Aorta (tissue), 5 donors: ENCODE results near the gene PRAMEF4. TPM values are rescaled to one million over a fixed set of nuclear protein-coding genes. Genes with fewer than 3 reads are reported as not detected.
"Not testable (repeated sequence)": the region's sequence is repeated elsewhere in the genome, so short reads cannot be mapped to it uniquely, and the experiment has no call there.

ENCODE experiments used
- ATAC-seq: fragments of 200-7000 bp; cut with Tn5 transposase; one replicate; pipeline ENCODE4 v1.9.1; 2022; ENCODE audit warnings: moderate library complexity; ENCODE audit not compliant: low FRiP score
- DNase-seq, 2 donors: peaks; one replicate each; pipeline ENCODE4 v3.0.0-alpha.2; 2020
- H3K27ac ChIP-seq, 2 donors: one replicate each; pipeline ENCODE4 v1.5.1; 2013; ENCODE audit warnings: low read length in 2 of 2, mild to moderate bottlenecking in 2 of 2, moderate library complexity in 2 of 2, control low read depth in 1 of 2, inconsistent platforms in 1 of 2, low read depth in 1 of 2
- H3K27me3 ChIP-seq, 2 donors: one replicate each; pipeline ENCODE4 v1.6.1; 2013; ENCODE audit warnings: control low read depth in 1 of 2, low read length in 1 of 2, mild to moderate bottlenecking in 1 of 2, moderate library complexity in 1 of 2; ENCODE audit not compliant: insufficient read depth in 2 of 2, control insufficient read depth in 1 of 2
- H3K36me3 ChIP-seq, 2 donors: one replicate each; pipeline ENCODE4 v1.6.1; 2013; ENCODE audit warnings: control low read depth in 1 of 2, low read length in 1 of 2, mild to moderate bottlenecking in 1 of 2; ENCODE audit not compliant: insufficient read depth in 2 of 2, control insufficient read depth in 1 of 2
- H3K4me1 ChIP-seq, 2 donors: one replicate each; pipeline ENCODE4 v1.6.1; 2013; ENCODE audit warnings: low read length in 2 of 2, control low read depth in 1 of 2, mild to moderate bottlenecking in 1 of 2, moderate library complexity in 1 of 2; ENCODE audit not compliant: insufficient read depth in 2 of 2, control insufficient read depth in 1 of 2
- H3K4me3 ChIP-seq, 2 donors: one replicate each; pipeline ENCODE4 v1.5.1; 2013; ENCODE audit warnings: low read length in 2 of 2, control low read depth in 1 of 2, mild to moderate bottlenecking in 1 of 2
- H3K9me3 ChIP-seq: one replicate; pipeline ENCODE4 v1.6.1; 2013; ENCODE audit warnings: mild to moderate bottlenecking, low read length; ENCODE audit not compliant: control insufficient read depth
- WGBS, 2 donors: extraction: QIAGEN DNeasy Blood & Tissue Kit; methylation state at CpG; one replicate each; pipeline ENCODE4 v1.1.7; 2013; 5-methylcytosine and 5-hydroxymethylcytosine counted together
- intact Hi-C, 2 donors: fragments of 100-400 bp; cut with DNase I; formaldehyde crosslinking; loops; one replicate each; pipeline versions ENCODE4 v1.14.2 to v1.15.0; 2022
- polyA plus RNA-seq, 2 donors: library from polyadenylated mRNA; stranded (reverse); fragments of 200-250 nt; gene quantifications; one replicate each; pipeline ENCODE4 v1.2.3, GENCODE V29; 2013
- total RNA-seq, 2 donors: library from RNA; stranded (reverse); fragmentation: NEBNext Ultra II Directional; extraction: Animal tissue kit (Norgen Biotek cat#: 25700); gene quantifications; one replicate each; pipeline ENCODE4 v1.2.1, GENCODE V29; 2021
- donor health status: healthy with polysubstance abuse.
- donor health status: Bipolar disorder and iron deficiency.
- donor health status: DM: no; HTN: no; CAD: no.
- donor health status: DM: no; HTN: no; CAD: no.
- donor health status: DM: yes; HTN: yes; CAD: no.

The PRAMEF4 gene
- total and polyA plus RNA-seq, 4 donors: not detected

- intact Hi-C loops, DNase-seq, H3K27ac ChIP-seq, ATAC-seq, H3K27me3 ChIP-seq, H3K9me3 ChIP-seq, H3K4me3 ChIP-seq, H3K4me1 ChIP-seq, H3K36me3 ChIP-seq: not testable (repeated sequence)
- WGBS, 2 donors: 75 to 86% methylated on average over 3 to 5 of the region's 7 CpGs
Measured at GRCh38 chr1:12863131-12863880, 22.7 kb downstream of the PRAMEF4 start.

GRCh38 chr1:12856786-12857185, 29.2 kb downstream of the PRAMEF4 start, which contains the start of gene PRAMEF2:
TSS of gene PRAMEF2 (plus strand) at chr1:12857086. CDS start at chr1:12859010, 1,924 bp downstream.
- H3K27ac ChIP-seq, H3K27me3 ChIP-seq, H3K4me1 ChIP-seq, H3K36me3 ChIP-seq, ATAC-seq, H3K4me3 ChIP-seq, DNase-seq, intact Hi-C loops, H3K9me3 ChIP-seq: not testable (repeated sequence)
- 46 to 84% methylated on average over 2 of the region's 2 CpGs for WGBS, 2 donors

GRCh38 chr1:12851779-12852178, 34.2 kb downstream of the PRAMEF4 start:
- WGBS, 2 donors: 60 to 65% methylated on average over 4 of the region's 4 CpGs
- H3K4me1 ChIP-seq: no peaks in the 10 kb centered on the region
- intact Hi-C loops: no loop called here
- H3K27ac ChIP-seq: no peak overlapping the region
- H3K4me3 ChIP-seq: no peak overlapping the region
- H3K36me3 ChIP-seq: no peaks in the 10 kb centered on the region
- ATAC-seq: no peak
- peaks cover 3% of the 10 kb centered on the region for H3K9me3 ChIP-seq
- no peak for DNase-seq
- H3K27me3 ChIP-seq: no peaks in the 10 kb centered on the region

- H3K27me3 ChIP-seq, H3K9me3 ChIP-seq, DNase-seq, ATAC-seq, H3K36me3 ChIP-seq, H3K27ac ChIP-seq, intact Hi-C loops, H3K4me1 ChIP-seq, H3K4me3 ChIP-seq: not testable (repeated sequence)
- WGBS, 2 donors: 87 to 91% methylated on average over 7 of the region's 7 CpGs
Measured at GRCh38 chr1:12848620-12849019, 37.4 kb downstream of the PRAMEF4 start, which contains the start of gene HNRNPCL1. TSS of gene HNRNPCL1 (minus strand) at chr1:12848720. CDS start at chr1:12848289, 431 bp downstream.

GRCh38 chr1:12833251-12833650, 52.8 kb downstream of the PRAMEF4 start:
- WGBS, 2 donors: 49 to 53% methylated on average over 2 of the region's 2 CpGs
- H3K4me3 ChIP-seq, DNase-seq, H3K36me3 ChIP-seq, ATAC-seq, H3K27ac ChIP-seq, H3K4me1 ChIP-seq, H3K27me3 ChIP-seq, H3K9me3 ChIP-seq, intact Hi-C loops: not testable (repeated sequence)

- H3K9me3 ChIP-seq, H3K4me3 ChIP-seq, H3K27ac ChIP-seq, H3K27me3 ChIP-seq, DNase-seq, H3K4me1 ChIP-seq, H3K36me3 ChIP-seq, ATAC-seq, intact Hi-C loops: not testable (repeated sequence)
- WGBS, 2 donors: 58 to 60% methylated on average over 3 of the region's 3 CpGs
Measured at GRCh38 chr1:12831310-12831709, 54.7 kb downstream of the PRAMEF4 start, which contains the start of gene PRAMEF11. TSS of gene PRAMEF11 (minus strand) at chr1:12831410. CDS start at chr1:12828789, 2,621 bp downstream.

Other genes with a start within 250 kb of the PRAMEF4 start
- not detected for gene AADACL4, start 242.1 kb downstream of the PRAMEF4 start, total RNA-seq
- not detected for gene AADACL4, start 242.1 kb downstream of the PRAMEF4 start, polyA plus RNA-seq
- gene AADACL3, start 170.1 kb downstream of the PRAMEF4 start, total RNA-seq: not detected
- not detected for gene AADACL3, start 170.1 kb downstream of the PRAMEF4 start, polyA plus RNA-seq
- gene CFAP107, start 140.0 kb downstream of the PRAMEF4 start, total RNA-seq: not detected
- not detected for gene CFAP107, start 140.0 kb downstream of the PRAMEF4 start, polyA plus RNA-seq
- not detected for gene PRAMEF12, start 112.5 kb downstream of the PRAMEF4 start, total RNA-seq
- gene PRAMEF12, start 112.5 kb downstream of the PRAMEF4 start, polyA plus RNA-seq: not detected
- not detected for gene PRAMEF1, start 94.8 kb downstream of the PRAMEF4 start, total RNA-seq
- gene PRAMEF1, start 94.8 kb downstream of the PRAMEF4 start, polyA plus RNA-seq: not detected
- gene PRAMEF11, start 54.8 kb downstream of the PRAMEF4 start, total RNA-seq: not detected
- gene PRAMEF11, start 54.8 kb downstream of the PRAMEF4 start, polyA plus RNA-seq: not detected
- gene HNRNPCL1, start 37.5 kb downstream of the PRAMEF4 start, total RNA-seq: not detected
- not detected for gene HNRNPCL1, start 37.5 kb downstream of the PRAMEF4 start, polyA plus RNA-seq
- gene PRAMEF2, start 29.1 kb downstream of the PRAMEF4 start, total RNA-seq: not detected
- gene PRAMEF2, start 29.1 kb downstream of the PRAMEF4 start, polyA plus RNA-seq: not detected
- not detected for gene PRAMEF10, start 12.1 kb upstream of the PRAMEF4 start, total RNA-seq
- gene PRAMEF10, start 12.1 kb upstream of the PRAMEF4 start, polyA plus RNA-seq: not detected
- not detected for gene PRAMEF7, start 30.4 kb upstream of the PRAMEF4 start, total RNA-seq
- gene PRAMEF7, start 30.4 kb upstream of the PRAMEF4 start, polyA plus RNA-seq: under 1 TPM in 1 of 2 donors, not detected in 1; 0.20 TPM
- not detected for gene PRAMEF6, start 61.4 kb upstream of the PRAMEF4 start, total RNA-seq
- gene PRAMEF6, start 61.4 kb upstream of the PRAMEF4 start, polyA plus RNA-seq: not detected
- gene PRAMEF27, start 170.4 kb upstream of the PRAMEF4 start, total RNA-seq: not detected
- not detected for gene PRAMEF27, start 170.4 kb upstream of the PRAMEF4 start, polyA plus RNA-seq
- gene HNRNPCL3, start 174.6 kb upstream of the PRAMEF4 start, total RNA-seq: not detected
- gene HNRNPCL3, start 174.6 kb upstream of the PRAMEF4 start, polyA plus RNA-seq: not detected
- gene PRAMEF25, start 184.6 kb upstream of the PRAMEF4 start, total RNA-seq: not detected
- gene PRAMEF25, start 184.6 kb upstream of the PRAMEF4 start, polyA plus RNA-seq: not detected
- gene HNRNPCL2, start 230.7 kb upstream of the PRAMEF4 start, total RNA-seq: not detected
- not detected for gene HNRNPCL2, start 230.7 kb upstream of the PRAMEF4 start, polyA plus RNA-seq